IMR-90 (cell line): ENCODE data around the gene PNPLA2. TPM values are rescaled to one million over a fixed set of nuclear protein-coding genes. Genes with fewer than 3 reads are reported as not detected.

Experiments used
- ATAC-seq: fragments of 200-7000 bp; cut with Tn5 transposase; 2 replicates; pipeline ENCODE4 v1.9.1; 2020; ENCODE audit warnings: low read depth, mild to moderate bottlenecking, moderate library complexity
- BruUV-seq: library from RNA; stranded (reverse); fragments of 400-500 nt; replicated peaks from 2 replicates; lab custom pipeline; 2021; lab: Mats Ljungman, UMichigan
- CTCF ChIA-PET: fragments of 300-600 bp; formaldehyde crosslinking; extraction: SDS; loops from one replicate; lab custom pipeline; 2021; ENCODE audit warnings: antibody characterized with exemption; lab: Yijun Ruan, JAX
- POLR2A ChIA-PET: fragments of 300-600 bp; sonication (Branson Sonifier 250); formaldehyde crosslinking; loops from one replicate; lab custom pipeline; 2022; ENCODE audit warnings: antibody characterized with exemption; ENCODE audit not compliant: unreplicated experiment; lab: Charles Lee
- DNase-seq: peaks from one replicate; pipeline ENCODE4 v3.0.0; 2013
- H2AFZ ChIP-seq: replicated peaks from 2 replicates; pipeline ENCODE3; 2013; ENCODE audit warnings: low read length, mild to moderate bottlenecking; ENCODE audit not compliant: poor library complexity
- H2AK5ac ChIP-seq: 2 replicates; pipeline ENCODE4 v1.6.1; 2013; ENCODE audit warnings: low read depth, low read length, inconsistent platforms
- H2AK9ac ChIP-seq: replicated peaks from 2 replicates; pipeline ENCODE3; 2013; ENCODE audit warnings: mild to moderate bottlenecking, low read depth, low read length, moderate library complexity; ENCODE audit not compliant: poor library complexity
- H2BK120ac ChIP-seq: 2 replicates; pipeline ENCODE4 v1.6.1; 2013; ENCODE audit warnings: low read depth, low read length, inconsistent platforms
- H2BK15ac ChIP-seq: 3 replicates; pipeline ENCODE4 v1.6.1; 2013; ENCODE audit warnings: low read depth, low read length, inconsistent platforms
- H2BK20ac ChIP-seq: 2 replicates; pipeline ENCODE4 v1.6.1; 2013; ENCODE audit warnings: low read depth, mild to moderate bottlenecking, inconsistent platforms, low read length, moderate library complexity
- H2BK5ac ChIP-seq: 2 replicates; pipeline ENCODE4 v1.6.1; 2013; ENCODE audit warnings: mild to moderate bottlenecking, low read depth, low read length, inconsistent platforms; ENCODE audit not compliant: poor library complexity, severe bottlenecking
- H3K14ac ChIP-seq: replicated peaks from 2 replicates; pipeline ENCODE4 v1.6.1; 2013; ENCODE audit warnings: low read depth, low read length, inconsistent platforms
- H3K18ac ChIP-seq: 2 replicates; pipeline ENCODE4 v1.6.1; 2013; ENCODE audit warnings: low read depth, low read length, control low read depth
- H3K23ac ChIP-seq: 2 replicates; pipeline ENCODE4 v1.6.1; 2013; ENCODE audit warnings: low read depth, low read length, inconsistent platforms
- H3K27ac ChIP-seq: 2 replicates; pipeline ENCODE4 v1.5.1; 2013; ENCODE audit warnings: mild to moderate bottlenecking, control low read depth, low read length; ENCODE audit not compliant: insufficient read depth
- H3K27me3 ChIP-seq: 2 replicates; pipeline ENCODE4 v1.6.1; 2013; ENCODE audit warnings: low read length; ENCODE audit not compliant: control insufficient read depth, insufficient read depth
- H3K36me3 ChIP-seq: 2 replicates; pipeline ENCODE4 v1.6.1; 2013; ENCODE audit warnings: low read length, mixed read lengths; ENCODE audit not compliant: control insufficient read depth, insufficient read depth
- H3K4ac ChIP-seq: 2 replicates; pipeline ENCODE4 v1.6.1; 2013; ENCODE audit warnings: low read depth, low read length, inconsistent platforms
- H3K4me1 ChIP-seq: 2 replicates; pipeline ENCODE4 v1.6.1; 2013; ENCODE audit warnings: low read length, mixed read lengths; ENCODE audit not compliant: control insufficient read depth, insufficient read depth
- H3K4me2 ChIP-seq: 2 replicates; pipeline ENCODE4 v1.6.1; 2013; ENCODE audit warnings: low read depth, mild to moderate bottlenecking, control low read depth, low read length, moderate library complexity
- H3K4me3 ChIP-seq: 2 replicates; pipeline ENCODE4 v1.5.1; 2013; ENCODE audit warnings: low read depth, mild to moderate bottlenecking, control low read depth, low read length, moderate library complexity; ENCODE audit not compliant: insufficient read depth
- H3K56ac ChIP-seq: 2 replicates; pipeline ENCODE4 v1.6.1; 2013; ENCODE audit warnings: low read length, inconsistent platforms; ENCODE audit not compliant: insufficient read depth; ENCODE audit errors: extremely low read depth
- H3K79me1 ChIP-seq, 2 experiments: 2 replicates each; pipeline ENCODE4 v1.6.1; 2013; ENCODE audit warnings: low read length in 2 of 2, inconsistent platforms in 1 of 2, low read depth in 1 of 2
- H3K9ac ChIP-seq: 2 replicates; pipeline ENCODE4 v1.6.1; 2013; ENCODE audit warnings: low read depth, low read length, control low read depth
- H3K9me1 ChIP-seq: 2 replicates; pipeline ENCODE4 v1.6.1; 2013; ENCODE audit warnings: low read length, inconsistent platforms; ENCODE audit not compliant: insufficient read depth
- H3K9me3 ChIP-seq: 2 replicates; pipeline ENCODE4 v1.6.1; 2013; ENCODE audit warnings: low read length; ENCODE audit not compliant: control insufficient read depth, insufficient read depth
- H4K20me1 ChIP-seq: 2 replicates; pipeline ENCODE4 v1.6.1; 2013; ENCODE audit warnings: low read length, inconsistent platforms; ENCODE audit not compliant: insufficient read depth
- H4K5ac ChIP-seq: 2 replicates; pipeline ENCODE4 v1.6.1; 2013; ENCODE audit warnings: mild to moderate bottlenecking, low read depth, low read length, control low read depth
- H4K8ac ChIP-seq, 2 experiments: 2 replicates each; pipeline ENCODE4 v1.6.1; 2013; ENCODE audit warnings: low read depth in 2 of 2, low read length in 2 of 2, control low read depth in 1 of 2, inconsistent platforms in 1 of 2
- H4K91ac ChIP-seq: 2 replicates; pipeline ENCODE4 v1.6.1; 2013; ENCODE audit warnings: low read depth, low read length, inconsistent platforms; ENCODE audit not compliant: insufficient read depth
- BHLHE40 ChIP-seq: fragments of 150-350 bp; IDR thresholded peaks from 2 replicates; pipeline ENCODE4 v1.6.1; 2016; ENCODE audit warnings: mild to moderate bottlenecking, low read depth, low read length
- CTCF ChIP-seq: conservative IDR thresholded peaks from 2 replicates; pipeline ENCODE4 v1.5.1; 2012; ENCODE audit warnings: mild to moderate bottlenecking, low read depth, low read length, improper control_type of control experiment
- FOS ChIP-seq: fragments of 150-350 bp; IDR thresholded peaks from 2 replicates; pipeline ENCODE4 v1.6.1; 2016; ENCODE audit warnings: low read depth, low read length
- RAD21 ChIP-seq: IDR thresholded peaks from 2 replicates; pipeline ENCODE4 v1.6.1; 2012; ENCODE audit warnings: low read length, improper control_type of control experiment
- WGBS, 2 experiments: methylation state at CpG; one replicate each; pipeline versions ENCODE4 v1.1.5 to v1.1.7; 2013; ENCODE audit warnings: missing lambda C conversion rate in 2 of 2; ENCODE audit not compliant: insufficient read length in 1 of 2; ENCODE audit errors: extremely low coverage in 2 of 2; 5-methylcytosine and 5-hydroxymethylcytosine counted together
- dilution Hi-C: fragments of 300-500 bp; cut with HindIII; formaldehyde crosslinking; loops from one replicate; pipeline ENCODE4 v1.14.3; 2018; ENCODE audit warnings: low sequenced_read_pairs; ENCODE audit not compliant: unreplicated experiment
- in situ Hi-C: fragments of 300-500 bp; cut with MboI; formaldehyde crosslinking; loops from 3 replicates; pipeline ENCODE4 v1.14.3; 2019; ENCODE audit warnings: low sequenced_read_pairs, inconsistent platforms, mixed read lengths
- intact Hi-C: fragments of 100-400 bp; cut with micrococcal nuclease; formaldehyde crosslinking; loops from 2 replicates; pipeline ENCODE4 v1.10.0; 2022
- polyA plus RNA-seq, 3 experiments: library from polyadenylated mRNA; depleted of rRNA; stranded (reverse); fragments of >200 nt; gene quantifications; 2 replicates each; pipeline ENCODE4 v1.2.3, GENCODE V29; 2012; ENCODE audit warnings: low replicate concordance in 1 of 3
- total RNA-seq: library from RNA; depleted of rRNA; stranded (reverse); fragments of >200 nt; gene quantifications from 2 replicates; pipeline ENCODE4 v1.2.3, GENCODE V29; 2012

Gene PNPLA2
- total and polyA plus RNA-seq, 2 of the 4 experiments (the other 2 are of a cell fraction), result 7.0 to 94.3 TPM

GRCh38 chr11:813072-813455 is 5.7 kb upstream of the PNPLA2 start:
- Histone ChIP-seq H3K4me3 (no peak overlapping the region), H3K4me1 (peaks cover 6% of the 10 kb centered on the region), H3K56ac (no peak overlapping the region), H2AK9ac (no peak overlapping the region), H2BK5ac (no peak overlapping the region), H4K20me1 (peaks cover 38% of the 10 kb centered on the region), H4K8ac (no peak overlapping the region), H3K9me1 (no peaks in the 10 kb centered on the region), H3K27me3 (no peaks in the 10 kb centered on the region), H3K36me3 (peaks cover 30% of the 10 kb centered on the region), H2AFZ (no peak overlapping the region), H2BK20ac (no peak overlapping the region), H3K9ac (no peak overlapping the region), H3K27ac (no peak overlapping the region), H3K23ac (no peak overlapping the region), H3K14ac (no peak overlapping the region), H4K5ac (no peak overlapping the region), H4K91ac (no peak overlapping the region), H3K9me3 (no peaks in the 10 kb centered on the region), H3K79me1 (peaks cover 27 to 47% of the 10 kb centered on the region in 2 experiments), H2AK5ac (no peak overlapping the region), H2BK15ac (no peak overlapping the region), H3K4me2 (no peak overlapping the region), H3K4ac (no peak overlapping the region), H3K18ac (no peak overlapping the region), H2BK120ac (no peak overlapping the region)
- no TSS peak for BruUV-seq
- POLR2A ChIA-PET, result no interaction called here
- ATAC-seq (no peak), DNase-seq (no peak)
- CTCF ChIA-PET, result no interaction called here
- dilution Hi-C loops (no loop called here), in situ Hi-C loops (no loop called here), intact Hi-C loops (no loop called here)
- TF ChIP-seq BHLHE40 (no peak), FOS (no peak), RAD21 (no peak), CTCF (no peak)
- 86% methylated on average over 1 of the region's 6 CpGs; no CpG with 5 or more reads in 1 of the 2 experiments for WGBS, 2 experiments
